OCI-LY3 (cell line): ENCODE measurements around the gene NCBP1.

Experiments used
- EZH2phosphoT487 ChIP-seq: fragments of 200-600 bp; shearing (Covaris generic); IDR thresholded peaks from 2 replicates; pipeline ENCODE4 v1.6.1; 2018; ENCODE audit warnings: antibody characterized with exemption, mixed run types, low read depth
- TF ChIP-seq, protein P1 (sequence below): fragments of 200-600, 300-600 bp; sonication (generic); IDR thresholded peaks from 2 replicates; pipeline ENCODE4 v1.5.1; 2014; ENCODE audit warnings: antibody characterized with exemption, low read length, low read depth

GRCh38 chr9:97647996-97648395, 14.4 kb downstream of the NCBP1 start:
- TF ChIP-seq EZH2phosphoT487: no peak
- TF ChIP-seq, protein P1, sequence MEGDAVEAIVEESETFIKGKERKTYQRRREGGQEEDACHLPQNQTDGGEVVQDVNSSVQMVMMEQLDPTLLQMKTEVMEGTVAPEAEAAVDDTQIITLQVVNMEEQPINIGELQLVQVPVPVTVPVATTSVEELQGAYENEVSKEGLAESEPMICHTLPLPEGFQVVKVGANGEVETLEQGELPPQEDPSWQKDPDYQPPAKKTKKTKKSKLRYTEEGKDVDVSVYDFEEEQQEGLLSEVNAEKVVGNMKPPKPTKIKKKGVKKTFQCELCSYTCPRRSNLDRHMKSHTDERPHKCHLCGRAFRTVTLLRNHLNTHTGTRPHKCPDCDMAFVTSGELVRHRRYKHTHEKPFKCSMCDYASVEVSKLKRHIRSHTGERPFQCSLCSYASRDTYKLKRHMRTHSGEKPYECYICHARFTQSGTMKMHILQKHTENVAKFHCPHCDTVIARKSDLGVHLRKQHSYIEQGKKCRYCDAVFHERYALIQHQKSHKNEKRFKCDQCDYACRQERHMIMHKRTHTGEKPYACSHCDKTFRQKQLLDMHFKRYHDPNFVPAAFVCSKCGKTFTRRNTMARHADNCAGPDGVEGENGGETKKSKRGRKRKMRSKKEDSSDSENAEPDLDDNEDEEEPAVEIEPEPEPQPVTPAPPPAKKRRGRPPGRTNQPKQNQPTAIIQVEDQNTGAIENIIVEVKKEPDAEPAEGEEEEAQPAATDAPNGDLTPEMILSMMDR: no peak
